ENCODE results near the gene FAM177A1. TPM values are rescaled to one million over a fixed set of nuclear protein-coding genes. Genes with fewer than 3 reads are reported as not detected.
A peak's percentile ranks its signal among the peaks of the same experiment; 100 is the strongest.

Gene FAM177A1
- total RNA-seq, 1 donor from 2014 or later, result 52.8 TPM

GRCh38 chr14:35117112-35117511, 71.0 kb downstream of the FAM177A1 start:
- intact Hi-C loops (cut with DNase I), result no loop called here
- no peak for DNase-seq
- ATAC-seq (ENCODE audit: poor library complexity), result no peak

- ATAC-seq (ENCODE audit: poor library complexity), result no peak
- DNase-seq, result peak; percentile 43
- intact Hi-C loops (cut with DNase I), result loop anchor here (5.0 kb wide), 1 partner anchor 291 kb away; no protein-coding TSS in a partner anchor
Measured at GRCh38 chr14:35121026-35121886, 75.2 kb downstream of the FAM177A1 start.

- intact Hi-C loops (cut with DNase I), result loop anchor here (5.0 kb wide), 1 partner anchor 290 kb away; no protein-coding TSS in a partner anchor
- DNase-seq, result peak; percentile 94
Measured at GRCh38 chr14:35121887-35122695, 76.0 kb downstream of the FAM177A1 start, which contains the start of the genes PPP2R3C and PRORP. Gene PPP2R3C (minus strand): TSS chr14:35121990. CDS start chr14:35121959, 31 bp downstream. Gene PRORP (plus strand): TSS chr14:35122552. CDS start chr14:35123246, 694 bp downstream.

GRCh38 chr14:35122696-35123387, 76.8 kb downstream of the FAM177A1 start:
- DNase-seq, result no peak
- intact Hi-C loops (cut with DNase I), result loop anchor here (5.0 kb wide), 1 partner anchor 289 kb away; no protein-coding TSS in a partner anchor
- peak; percentile 33 for ATAC-seq (ENCODE audit: poor library complexity)

More at GRCh38 chr14:35121887-35122695, 76.0 kb downstream of the FAM177A1 start, which contains the start of the genes PPP2R3C and PRORP:
- ATAC-seq (ENCODE audit: poor library complexity), result peak; percentile 97

GRCh38 chr14:35123388-35123703, 77.3 kb downstream of the FAM177A1 start:
- ATAC-seq (ENCODE audit: poor library complexity), result no peak
- DNase-seq, result no peak
- intact Hi-C loops (cut with DNase I), result loop anchor here (5.0 kb wide), 1 partner anchor 289 kb away; no protein-coding TSS in a partner anchor

GRCh38 chr14:35124127-35124526, 78.1 kb downstream of the FAM177A1 start:
- intact Hi-C loops (cut with DNase I), result loop anchor here (5.0 kb wide), 1 partner anchor 288 kb away; no protein-coding TSS in a partner anchor
- ATAC-seq (ENCODE audit: poor library complexity), result no peak

More at GRCh38 chr14:35124127-35124526, 78.1 kb downstream of the FAM177A1 start:
- DNase-seq, result no peak

Other genes starting within 250 kb of the FAM177A1 start
- 4.6 TPM for gene BAZ1A, start 170.9 kb upstream of the FAM177A1 start, total RNA-seq
- gene SRP54, start 63.3 kb upstream of the FAM177A1 start, total RNA-seq, result 26.4 TPM
- gene PPP2R3C, start 75.7 kb downstream of the FAM177A1 start, total RNA-seq, result 25.1 TPM
- 17.7 TPM for gene PRORP, start 76.3 kb downstream of the FAM177A1 start, total RNA-seq
- gene PSMA6, start 246.1 kb downstream of the FAM177A1 start, total RNA-seq, result 178 TPM

Measured in Right ventricle myocardium superior (tissue), 1 donor.